Adrenal gland (tissue), 12 donors: Measurements from ENCODE around the gene EXTL2. TPM values are rescaled to one million over a fixed set of nuclear protein-coding genes. Genes with fewer than 3 reads are reported as not detected.
"Not testable (repeated sequence)": the region's sequence is repeated elsewhere in the genome, so short reads cannot be mapped to it uniquely, and the experiment has no call there.

Experiments
- DNase-seq, 7 donors: peaks; one replicate each; pipeline ENCODE4 v3.0.0-alpha.2; 2019 to 2020
- H3K27ac ChIP-seq, 5 donors: fragments of 200-600 bp; sonication (generic) in 4 of 5; 1 replicate in 3 of 5; 2 replicates in 2 of 5; pipeline versions ENCODE4 v1.5.1 to v1.8.0; 2016 to 2020; ENCODE audit warnings: mild to moderate bottlenecking in 1 of 5
- H3K27me3 ChIP-seq: fragments of 200-600 bp; 2 replicates; pipeline ENCODE4 v1.8.0; 2021
- H3K36me3 ChIP-seq, 2 donors: fragments of 200-600 bp; replicated peaks in 1 of 2; 1 replicate in 1 of 2; 2 replicates in 1 of 2; pipeline versions ENCODE4 v1.5.1 to v1.8.0; 2018 to 2022
- H3K4me1 ChIP-seq, 2 donors: fragments of 200-600 bp; replicated peaks in 1 of 2; 1 replicate in 1 of 2; 2 replicates in 1 of 2; pipeline versions ENCODE4 v1.5.1 to v1.8.0; 2018 to 2021
- H3K4me3 ChIP-seq, 4 donors: fragments of 200-600 bp; sonication (generic) in 3 of 4; one replicate each; pipeline ENCODE4 v1.5.1; 2016 to 2018
- H3K9me3 ChIP-seq, 3 donors: fragments of 200-600 bp; sonication (generic) in 1 of 3; replicated peaks in 1 of 3; 1 replicate in 2 of 3; 2 replicates in 1 of 3; pipeline versions ENCODE4 v1.5.1 to v1.8.0; 2016 to 2021
- CTCF ChIP-seq, 6 experiments: fragments of 450-650 bp in 4 of 6; fragments of 200-600 bp in 2 of 6; sonication (generic) in 1 of 6; IDR thresholded peaks; 1 replicate in 5 of 6; 2 replicates in 1 of 6; pipeline versions ENCODE4 v1.5.1 to v1.8.0; 2016 to 2021; ENCODE audit warnings: antibody characterized with exemption in 6 of 6, mild to moderate bottlenecking in 2 of 6, moderate library complexity in 1 of 6
- POLR2A ChIP-seq, 2 donors: fragments of 450-650 bp; IDR thresholded peaks; one replicate each; pipeline ENCODE4 v1.6.1; 2017; ENCODE audit warnings: antibody characterized with exemption in 2 of 2, mild to moderate bottlenecking in 2 of 2, moderate library complexity in 1 of 2
- WGBS, 4 donors: extraction: QIAGEN DNeasy Blood & Tissue Kit in 2 of 4; methylation state at CpG; one replicate each; pipeline versions ENCODE4 v1.1.5 to v1.1.7; 2013 to 2017; 5-methylcytosine and 5-hydroxymethylcytosine counted together
- intact Hi-C, 2 donors: fragments of 100-400 bp; cut with DNase I; formaldehyde crosslinking; loops; one replicate each; pipeline versions ENCODE4 v1.14.1 to v1.15.0; 2022 to 2023
- polyA plus RNA-seq, 3 donors: library from polyadenylated mRNA; stranded (reverse); fragments of 200-250 nt in 2 of 3; fragments of 350-450 nt in 1 of 3; fragmentation: Illumina TruSeq in 1 of 3; extraction: RNeasy Lipid Tissue Mini Kit (QIAGEN cat#74804) in 1 of 3; gene quantifications; one replicate each; pipeline ENCODE4 v1.2.3, GENCODE V29; 2013 to 2014
- total RNA-seq, 9 donors: library from RNA; depleted of rRNA in 4 of 9; stranded (reverse); fragments of >200 nt in 4 of 9; fragments of 120-200 nt in 1 of 9; fragmentation: NEBNext Ultra II Directional in 1 of 9; extraction: Animal tissue kit (Norgen Biotek cat#: 25700) in 1 of 9; gene quantifications; one replicate each; pipeline versions ENCODE4 v1.1.0 to v1.2.4, GENCODE V29; 2013 to 2023
- donor health status: healthy with polysubstance abuse.
- donor health status: Bipolar disorder and iron deficiency.
- donor health status: DM: yes; HTN: yes; CAD: no.
- donor health status: DM: no; HTN: no; CAD: no.
- donor health status: DM: no; HTN: no; CAD: no.
- donor health status: DM: yes; HTN: yes; CAD: no.

The EXTL2 gene
- total and polyA plus RNA-seq, 12 donors, result 15.4 to 98.9 (median 31.6) TPM

- Histone ChIP-seq H3K9me3 (no peaks in the 10 kb centered on the region), H3K4me3 (no peak overlapping the region), H3K27me3 (no peaks in the 10 kb centered on the region), H3K27ac (no peak overlapping the region), H3K4me1 (peaks cover 0 to 4% of the 10 kb centered on the region in 2 donors), H3K36me3 (no peaks in the 10 kb centered on the region)
- TF ChIP-seq POLR2A (IDR thresholded peaks at IDR 0.05) (no peak), CTCF (IDR thresholded peaks at IDR 0.05) (no peak)
- 88 to 93% (median 91%) methylated on average over 6 of the region's 6 CpGs for WGBS, 4 donors
- no peak for DNase-seq
- intact Hi-C loops, result no loop called here
Measured at GRCh38 chr1:100832694-100833428, 61.8 kb downstream of the EXTL2 start.

GRCh38 chr1:100825666-100826065 is 69.0 kb downstream of the EXTL2 start:
- H3K9me3 ChIP-seq, H3K27ac ChIP-seq, intact Hi-C loops, H3K36me3 ChIP-seq, DNase-seq, H3K4me1 ChIP-seq, H3K4me3 ChIP-seq, H3K27me3 ChIP-seq: not testable (repeated sequence)
- WGBS, 4 donors, result 77 to 92% (median 87%) methylated on average over 2 of the region's 2 CpGs

Other genes starting within 250 kb of the EXTL2 start
- gene VCAM1, start 175.1 kb downstream of the EXTL2 start, total RNA-seq, result 100 to 1,000 TPM in 2 of 9 donors, 10 to 100 TPM in 7; 36.4 to 233 (median 88.2) TPM
- 100 to 1,000 TPM in 1 of 3 donors, 10 to 100 TPM in 2; 32.3 to 162 (median 38.0) TPM for gene VCAM1, start 175.1 kb downstream of the EXTL2 start, polyA plus RNA-seq
- 10 to 100 TPM; 21.3 to 79.8 (median 40.0) TPM for gene SLC30A7, start 1.2 kb upstream of the EXTL2 start, total RNA-seq
- gene SLC30A7, start 1.2 kb upstream of the EXTL2 start, polyA plus RNA-seq, result 10 to 100 TPM in 1 of 3 donors, 1 to 10 TPM in 2; 3.1 to 24.7 (median 4.6) TPM
- 10 to 100 TPM; 21.7 to 52.5 (median 40.5) TPM for gene DPH5, start 130.9 kb upstream of the EXTL2 start, total RNA-seq
- 10 to 100 TPM; 37.7 to 59.1 (median 48.9) TPM for gene DPH5, start 130.9 kb upstream of the EXTL2 start, polyA plus RNA-seq